ENCODE results near the gene RBM34.
"Not testable (repeated sequence)": the region's sequence is repeated elsewhere in the genome, so short reads cannot be mapped to it uniquely, and the experiment has no call there.

The RBM34 gene

GRCh38 chr1:235092415-235092814 lies 68.6 kb downstream of the RBM34 start:
- ATAC-seq, DNase-seq: not testable (repeated sequence)

GRCh38 chr1:235092045-235092406 lies 69.0 kb downstream of the RBM34 start:
- DNase-seq: not testable (repeated sequence)

GRCh38 chr1:235091319-235092044 lies 69.6 kb downstream of the RBM34 start:
- not testable (repeated sequence) for DNase-seq, ATAC-seq

More at GRCh38 chr1:235092045-235092406, 69.0 kb downstream of the RBM34 start:
- ATAC-seq: not testable (repeated sequence)

- DNase-seq (no peak), ATAC-seq (no peak)
These were observed 70.5 kb downstream of the RBM34 start for GRCh38 chr1:235090406-235091069.

- DNase-seq (no peak), ATAC-seq (no peak)
These were observed 72.1 kb downstream of the RBM34 start for GRCh38 chr1:235088907-235089306.

GRCh38 chr1:235088430-235088829 lies 72.6 kb downstream of the RBM34 start:
- ATAC-seq: no peak
- no peak for DNase-seq

- no peak for ATAC-seq
These were observed 73.1 kb downstream of the RBM34 start for GRCh38 chr1:235087906-235088305.

GRCh38 chr1:235085411-235086117 lies 75.5 kb downstream of the RBM34 start:
- ATAC-seq, DNase-seq: not testable (repeated sequence)

More at GRCh38 chr1:235087906-235088305, 73.1 kb downstream of the RBM34 start:
- DNase-seq: no peak
